ENCODE results near the gene FGFR1OP2. TPM values are rescaled to one million over a fixed set of nuclear protein-coding genes. Genes with fewer than 3 reads are reported as not detected.

Gene FGFR1OP2
- total and polyA plus RNA-seq, 2 of the 8 experiments (the other 6 are each of a cell fraction or from before 2014, with no cell fraction given): 8.8 to 34.4 TPM

GRCh38 chr12:26989873-26990272 is 51.6 kb downstream of the FGFR1OP2 start:
- H3K23ac ChIP-seq (ENCODE audit: insufficient read length): no peak overlapping the region
- 92 to 100% methylated on average over 1 to 4 of the region's 4 CpGs for WGBS, 2 experiments (ENCODE audit: extremely low coverage in 1 of 2, insufficient coverage in 1 of 2, insufficient read length in 1 of 2, insufficient replicate concordance in 2 of 2, low coverage in 1 of 2, low lambda C conversion rate in 2 of 2, missing lambda C conversion rate in 1 of 2)
- no peak overlapping the region for H2BK15ac ChIP-seq (ENCODE audit: low read length)

More at GRCh38 chr12:26989873-26990272, 51.6 kb downstream of the FGFR1OP2 start:
- no peak for TF ChIP-seq FOSL1 (IDR thresholded peaks at IDR 0.05; ENCODE audit: insufficient read depth, low read depth, low read length)
- Histone ChIP-seq H2BK5ac (ENCODE audit: low read depth, low read length) (no peak overlapping the region), H3K18ac (ENCODE audit: extremely low read depth, low read length) (no peak overlapping the region), H3K4me2 (ENCODE audit: insufficient read depth in 1 of 2, low read depth in 2 of 2, low read length in 2 of 2) (no peak overlapping the region), H3K36me3 (ENCODE audit: control insufficient read depth in 2 of 4, insufficient read depth in 4 of 4, low read length in 3 of 4) (peaks cover 0 to 18% (median 9%) of the 10 kb centered on the region in 4 experiments; a peak in 6 of 8 replicates), H3K79me2 (ENCODE audit: control insufficient read depth in 1 of 2, insufficient read depth in 2 of 2, low read length in 2 of 2) (no peaks in the 10 kb centered on the region), H3K4me1 (replicated peaks in 1 of 4; ENCODE audit: control insufficient read depth in 3 of 4, insufficient read depth in 4 of 4, low read length in 3 of 4) (no peaks in the 10 kb centered on the region), H3K23me2 (ENCODE audit: low read depth, low read length) (no peaks in the 10 kb centered on the region; the same call in 1 of the 2 replicates), H3K79me1 (ENCODE audit: low read depth, low read length) (no peaks in the 10 kb centered on the region), H3K4me3 (ENCODE audit: extremely low read depth in 1 of 4, insufficient read depth in 2 of 4, low read depth in 3 of 4, low read length in 4 of 4) (no peak overlapping the region), H2BK12ac (ENCODE audit: low read depth, low read length) (no peak overlapping the region), H4K91ac (replicated peaks; ENCODE audit: insufficient read length, low read length) (no peak overlapping the region), H3K27ac (ENCODE audit: low read depth, low read length) (no peak overlapping the region), H3K9ac (replicated peaks in 1 of 4; ENCODE audit: extremely low read depth in 1 of 4, low read depth in 3 of 4, low read length in 3 of 4) (no peak overlapping the region), H4K5ac (ENCODE audit: insufficient read length, low read depth, low read length) (no peak overlapping the region), H3K56ac (replicated peaks; ENCODE audit: insufficient read length, low read depth, low read length) (no peak overlapping the region), H3K9me3 (ENCODE audit: insufficient read depth in 2 of 2, low read depth in 1 of 2, low read length in 1 of 2) (no peaks in the 10 kb centered on the region), H2BK20ac (ENCODE audit: low read length) (no peak overlapping the region), H2AFZ (ENCODE audit: low read length) (no peak overlapping the region), H4K20me1 (replicated peaks in 1 of 2; ENCODE audit: control insufficient read depth in 1 of 2, insufficient read depth in 2 of 2, low read length in 2 of 2) (peaks cover 0 to 7% of the 10 kb centered on the region in 2 experiments), H3K4ac (replicated peaks; ENCODE audit: insufficient read length, low read depth, low read length) (no peak overlapping the region), H3K27me3 (replicated peaks in 1 of 4; ENCODE audit: control insufficient read depth in 3 of 4, extremely low read depth in 1 of 4, insufficient read depth in 3 of 4, low read length in 3 of 4) (no peaks in the 10 kb centered on the region), H3K14ac (ENCODE audit: insufficient read length) (no peak overlapping the region), H2AK5ac (ENCODE audit: low read depth, low read length) (no peak overlapping the region), H2BK120ac (replicated peaks; ENCODE audit: low read depth, low read length) (no peak overlapping the region), H4K8ac (ENCODE audit: extremely low read depth, insufficient read depth, low read length) (no peak overlapping the region)
- FAIRE-seq: no peak
- DNase-seq (ENCODE audit: low read depth in 1 of 2, low spot score in 2 of 2): no peak
- POLR2A ChIA-PET (ENCODE audit: partially characterized antibody): interaction anchor here (0.6 to 1.0 kb wide), 2 partner anchors 21 to 47 kb away, joined by 4 read pairs; no protein-coding TSS in a partner anchor
- CTCF ChIA-PET (ENCODE audit: partially characterized antibody): no interaction called here
